Omental fat pad (tissue), 4 donors: Measurements from ENCODE around the gene C11orf54. TPM values are rescaled to one million over a fixed set of nuclear protein-coding genes. Genes with fewer than 3 reads are reported as not detected.
"Not testable (repeated sequence)": the region's sequence is repeated elsewhere in the genome, so short reads cannot be mapped to it uniquely, and the experiment has no call there.

Source experiments
- ATAC-seq: fragments of 150-250 bp; one replicate; pipeline ENCODE4 v1.9.1; 2016; ENCODE audit warnings: mild to moderate bottlenecking, moderate library complexity; ENCODE audit not compliant: low FRiP score
- DNase-seq: peaks from one replicate; pipeline ENCODE4 v3.0.0-alpha.2; 2019; ENCODE audit warnings: low spot score
- CTCF ChIP-seq, 3 donors: fragments of 450-650 bp; IDR thresholded peaks; one replicate each; pipeline ENCODE4 v1.5.1; 2016 to 2017; ENCODE audit warnings: antibody characterized with exemption in 3 of 3, mild to moderate bottlenecking in 3 of 3, moderate library complexity in 2 of 3
- total RNA-seq, 4 donors: library from RNA; depleted of rRNA; stranded (reverse); fragments of >200 nt; gene quantifications; one replicate each; pipeline ENCODE4 v1.1.0, GENCODE V29; 2016

The C11orf54 gene
- total RNA-seq, 4 donors from 2014 or later: 17.3 to 50.8 (median 41.5) TPM

GRCh38 chr11:93765551-93765950, 24.1 kb downstream of the C11orf54 start:
- no peak for TF ChIP-seq CTCF (IDR thresholded peaks at IDR 0.05)
- ATAC-seq (no peak), DNase-seq (no peak)

- TF ChIP-seq CTCF (IDR thresholded peaks at IDR 0.05): no peak
- DNase-seq: no peak
- no peak for ATAC-seq
These were observed 25.0 kb downstream of the C11orf54 start for GRCh38 chr11:93766504-93766903.

- DNase-seq: no peak
- TF ChIP-seq CTCF (IDR thresholded peaks at IDR 0.05): no peak
These were observed 25.5 kb downstream of the C11orf54 start for GRCh38 chr11:93767018-93767417.

GRCh38 chr11:93770160-93770559, 28.7 kb downstream of the C11orf54 start:
- TF ChIP-seq CTCF (IDR thresholded peaks at IDR 0.05): no peak
- ATAC-seq: no peak
- DNase-seq: no peak

More at GRCh38 chr11:93767018-93767417, 25.5 kb downstream of the C11orf54 start:
- ATAC-seq: no peak

GRCh38 chr11:93772123-93772522, 30.7 kb downstream of the C11orf54 start:
- no peak for TF ChIP-seq CTCF (IDR thresholded peaks at IDR 0.05)
- DNase-seq: no peak
- no peak for ATAC-seq

GRCh38 chr11:93773045-93773477, 31.6 kb downstream of the C11orf54 start:
- ATAC-seq: no peak
- TF ChIP-seq CTCF (IDR thresholded peaks at IDR 0.05): no peak

GRCh38 chr11:93773601-93774200, 32.2 kb downstream of the C11orf54 start:
- no peak for TF ChIP-seq CTCF (IDR thresholded peaks at IDR 0.05)
- ATAC-seq: no peak
- DNase-seq: no peak

More at GRCh38 chr11:93773045-93773477, 31.6 kb downstream of the C11orf54 start:
- no peak for DNase-seq

- DNase-seq, ATAC-seq: not testable (repeated sequence)
These were observed 33.1 kb downstream of the C11orf54 start for GRCh38 chr11:93774560-93774959.
